Lower leg skin (tissue), 3 donors: Measurements from ENCODE around the gene LENEP.
"Not testable (repeated sequence)": the region's sequence is repeated elsewhere in the genome, so short reads cannot be mapped to it uniquely, and the experiment has no call there.

Experiments
- POLR2A ChIP-seq, 2 donors: fragments of 450-650 bp; IDR thresholded peaks; one replicate each; pipeline ENCODE4 v1.6.1; 2016 to 2017; ENCODE audit warnings: antibody characterized with exemption in 2 of 2, mild to moderate bottlenecking in 1 of 2, moderate library complexity in 1 of 2
- TF ChIP-seq, protein P1 (sequence below), 3 donors: fragments of 450-650 bp; IDR thresholded peaks; one replicate each; pipeline ENCODE4 v1.5.1; 2016; ENCODE audit warnings: antibody characterized with exemption in 3 of 3, mild to moderate bottlenecking in 3 of 3, moderate library complexity in 2 of 3

DNA sequence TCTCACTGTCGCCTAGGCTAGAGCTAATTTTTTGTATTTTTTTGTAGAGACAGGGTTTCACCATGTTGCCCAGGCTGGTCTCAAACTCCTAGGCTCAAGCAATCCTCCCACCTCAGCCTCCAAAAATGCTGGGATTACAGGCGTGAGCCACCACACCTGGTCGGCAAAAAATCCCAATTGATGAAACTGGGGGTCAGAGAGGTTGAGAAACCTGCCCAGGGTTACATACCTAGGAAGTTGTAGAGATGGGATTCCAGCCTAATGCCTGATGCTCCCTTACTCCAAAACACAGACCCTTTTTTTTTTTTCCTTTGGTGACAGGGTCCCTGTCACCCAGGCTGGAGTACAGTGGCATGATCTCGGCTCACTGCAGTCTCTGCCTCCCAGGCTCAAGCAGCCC, 6.7 kb upstream of the LENEP start:
- TF ChIP-seq POLR2A (IDR thresholded peaks at IDR 0.05): not testable (repeated sequence)
- TF ChIP-seq, protein P1, sequence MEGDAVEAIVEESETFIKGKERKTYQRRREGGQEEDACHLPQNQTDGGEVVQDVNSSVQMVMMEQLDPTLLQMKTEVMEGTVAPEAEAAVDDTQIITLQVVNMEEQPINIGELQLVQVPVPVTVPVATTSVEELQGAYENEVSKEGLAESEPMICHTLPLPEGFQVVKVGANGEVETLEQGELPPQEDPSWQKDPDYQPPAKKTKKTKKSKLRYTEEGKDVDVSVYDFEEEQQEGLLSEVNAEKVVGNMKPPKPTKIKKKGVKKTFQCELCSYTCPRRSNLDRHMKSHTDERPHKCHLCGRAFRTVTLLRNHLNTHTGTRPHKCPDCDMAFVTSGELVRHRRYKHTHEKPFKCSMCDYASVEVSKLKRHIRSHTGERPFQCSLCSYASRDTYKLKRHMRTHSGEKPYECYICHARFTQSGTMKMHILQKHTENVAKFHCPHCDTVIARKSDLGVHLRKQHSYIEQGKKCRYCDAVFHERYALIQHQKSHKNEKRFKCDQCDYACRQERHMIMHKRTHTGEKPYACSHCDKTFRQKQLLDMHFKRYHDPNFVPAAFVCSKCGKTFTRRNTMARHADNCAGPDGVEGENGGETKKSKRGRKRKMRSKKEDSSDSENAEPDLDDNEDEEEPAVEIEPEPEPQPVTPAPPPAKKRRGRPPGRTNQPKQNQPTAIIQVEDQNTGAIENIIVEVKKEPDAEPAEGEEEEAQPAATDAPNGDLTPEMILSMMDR (IDR thresholded peaks at IDR 0.05): not testable (repeated sequence)
